Natural killer cell (primary cell): ENCODE data around the gene ZNF213. TPM values are rescaled to one million over a fixed set of nuclear protein-coding genes. Genes with fewer than 3 reads are reported as not detected.
A peak's percentile ranks its signal among the peaks of the same experiment; 100 is the strongest.

Source experiments
- ATAC-seq, 3 donors: fragments of 150-1000 bp in 2 of 3; fragments of 200-7000 bp in 1 of 3; cut with Tn5 transposase; 1 replicate in 1 of 3; 2 replicates in 2 of 3; pipeline ENCODE4 v1.10.0; 2021; ENCODE audit warnings: mild to moderate bottlenecking in 2 of 3, moderate library complexity in 2 of 3
- DNase-seq, 2 donors: peaks; one replicate each; pipeline versions ENCODE4 v3.0.0 to v3.0.0-alpha.2; 2013 to 2021; ENCODE audit warnings: mixed read lengths in 1 of 2
- H3K27ac ChIP-seq: one replicate; pipeline ENCODE4 v1.5.1; 2013; ENCODE audit warnings: mild to moderate bottlenecking, low read length
- H3K27me3 ChIP-seq: one replicate; pipeline ENCODE4 v1.6.1; 2013; ENCODE audit warnings: low read length; ENCODE audit not compliant: control insufficient read depth, insufficient read depth
- H3K36me3 ChIP-seq: one replicate; pipeline ENCODE4 v1.6.1; 2013; ENCODE audit warnings: low read length; ENCODE audit not compliant: control insufficient read depth, insufficient read depth
- H3K4me1 ChIP-seq: one replicate; pipeline ENCODE4 v1.6.1; 2013; ENCODE audit warnings: low read length; ENCODE audit not compliant: control insufficient read depth, insufficient read depth
- H3K4me3 ChIP-seq: one replicate; pipeline ENCODE4 v1.5.1; 2013; ENCODE audit warnings: low read length
- H3K9me3 ChIP-seq: one replicate; pipeline ENCODE4 v1.6.1; 2013; ENCODE audit warnings: low read length; ENCODE audit not compliant: control insufficient read depth, insufficient read depth
- H3K27ac Mint-ChIP-seq, 2 donors: one replicate each; pipeline ENCODE4 v1.8.0; 2022; ENCODE audit warnings: mild to moderate bottlenecking in 2 of 2, mixed read lengths in 2 of 2, moderate library complexity in 1 of 2
- H3K27me3 Mint-ChIP-seq, 2 donors: one replicate each; pipeline ENCODE4 v1.8.0; 2022; ENCODE audit warnings: low read depth in 2 of 2, mixed read lengths in 2 of 2
- H3K36me3 Mint-ChIP-seq: one replicate; pipeline ENCODE4 v1.8.0; 2022; ENCODE audit warnings: mixed read lengths
- H3K4me1 Mint-ChIP-seq, 2 donors: one replicate each; pipeline ENCODE4 v1.8.0; 2022; ENCODE audit warnings: mixed read lengths in 2 of 2
- H3K4me3 Mint-ChIP-seq: one replicate; pipeline ENCODE4 v1.8.0; 2022; ENCODE audit warnings: mild to moderate bottlenecking, moderate library complexity, mixed read lengths
- H3K9me3 Mint-ChIP-seq, 2 donors: one replicate each; pipeline ENCODE4 v1.8.0; 2022; ENCODE audit warnings: mixed read lengths in 2 of 2
- WGBS: methylation state at CpG from one replicate; pipeline ENCODE4 v1.1.7; 2013; ENCODE audit warnings: missing lambda C conversion rate; ENCODE audit not compliant: insufficient coverage; 5-methylcytosine and 5-hydroxymethylcytosine counted together
- intact Hi-C: fragments of 100-400 bp; cut with micrococcal nuclease; formaldehyde crosslinking; loops from one replicate; pipeline ENCODE4 v1.14.2; 2022
- total RNA-seq, 4 donors: library from RNA; stranded (reverse); fragments of 120-200 nt in 1 of 4; gene quantifications; one replicate each; pipeline versions ENCODE4 v1.2.3 to v1.2.4, GENCODE V29; 2013 to 2022
- TF ChIP-seq, protein P1 (sequence below): fragments of 200-600 bp; IDR thresholded peaks from one replicate; pipeline ENCODE4 v1.8.0; 2022; ENCODE audit warnings: antibody characterized with exemption

Gene ZNF213
- total RNA-seq, 3 donors from 2014 or later (not counting 1 experiment from before 2014, with no cell fraction given): 4.8 to 6.8 (median 5.1) TPM

DNA sequence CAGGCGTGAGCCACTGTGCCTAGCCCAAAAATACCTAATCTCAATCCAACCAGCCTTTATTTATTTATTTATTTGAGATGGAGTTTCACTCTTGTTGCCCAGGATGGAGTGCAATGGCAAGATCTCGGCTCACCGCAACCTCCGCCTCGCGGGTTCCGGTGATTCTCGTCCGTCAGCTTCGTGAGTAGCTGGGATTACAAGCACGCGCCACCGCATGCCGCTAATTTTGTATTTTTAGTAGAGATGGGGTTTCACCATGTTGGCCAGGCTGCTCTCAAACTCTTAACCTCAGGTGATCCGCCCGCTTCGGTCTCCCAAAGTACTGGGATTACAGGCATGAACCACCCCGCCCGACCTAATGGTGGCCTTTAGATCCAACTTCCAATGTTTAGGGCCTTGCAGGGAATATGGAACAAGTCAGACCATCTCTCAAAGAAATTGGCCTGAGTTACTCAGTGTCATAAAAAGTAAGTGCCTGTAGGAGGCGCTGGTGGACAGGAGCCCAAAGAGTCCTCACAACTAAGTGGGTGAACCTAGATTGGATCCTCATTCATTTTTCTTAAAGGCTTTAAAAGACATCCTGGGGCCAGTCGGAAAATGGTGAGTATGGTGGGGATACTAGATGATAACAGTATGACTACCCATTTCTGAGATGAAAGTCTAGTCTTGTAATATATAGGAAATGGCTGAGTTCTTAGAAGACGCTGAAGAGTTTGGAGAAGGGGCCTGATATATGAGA lies 40.4 kb upstream of the ZNF213 start:
- Histone ChIP-seq H3K27ac (no peak overlapping the region), H3K4me3 (no peak overlapping the region), H3K4me1 (peaks cover 24% of the 10 kb centered on the region), H3K27me3 (no peaks in the 10 kb centered on the region), H3K9me3 (no peaks in the 10 kb centered on the region), H3K36me3 (no peaks in the 10 kb centered on the region)
- Mint-ChIP-seq H3K9me3 (no peaks in the 10 kb centered on the region), H3K4me1 (peaks cover 11 to 24% of the 10 kb centered on the region in 2 donors), H3K27me3 (no peaks in the 10 kb centered on the region), H3K36me3 (no peaks in the 10 kb centered on the region), H3K27ac (peak overlapping the region; percentile 53 to 63), H3K4me3 (peak overlapping the region; percentile 21)
- peak; percentile 44 to 62 (median 44) for ATAC-seq
- TF ChIP-seq, protein P1, sequence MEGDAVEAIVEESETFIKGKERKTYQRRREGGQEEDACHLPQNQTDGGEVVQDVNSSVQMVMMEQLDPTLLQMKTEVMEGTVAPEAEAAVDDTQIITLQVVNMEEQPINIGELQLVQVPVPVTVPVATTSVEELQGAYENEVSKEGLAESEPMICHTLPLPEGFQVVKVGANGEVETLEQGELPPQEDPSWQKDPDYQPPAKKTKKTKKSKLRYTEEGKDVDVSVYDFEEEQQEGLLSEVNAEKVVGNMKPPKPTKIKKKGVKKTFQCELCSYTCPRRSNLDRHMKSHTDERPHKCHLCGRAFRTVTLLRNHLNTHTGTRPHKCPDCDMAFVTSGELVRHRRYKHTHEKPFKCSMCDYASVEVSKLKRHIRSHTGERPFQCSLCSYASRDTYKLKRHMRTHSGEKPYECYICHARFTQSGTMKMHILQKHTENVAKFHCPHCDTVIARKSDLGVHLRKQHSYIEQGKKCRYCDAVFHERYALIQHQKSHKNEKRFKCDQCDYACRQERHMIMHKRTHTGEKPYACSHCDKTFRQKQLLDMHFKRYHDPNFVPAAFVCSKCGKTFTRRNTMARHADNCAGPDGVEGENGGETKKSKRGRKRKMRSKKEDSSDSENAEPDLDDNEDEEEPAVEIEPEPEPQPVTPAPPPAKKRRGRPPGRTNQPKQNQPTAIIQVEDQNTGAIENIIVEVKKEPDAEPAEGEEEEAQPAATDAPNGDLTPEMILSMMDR: peak; percentile 63
- peak in 1 of 2 donors; percentile 84 for DNase-seq
- WGBS: 92% methylated on average over 21 of the region's 22 CpGs
- intact Hi-C loops: loop anchor here (2.0 to 5.0 kb wide), 2 partner anchors 37 to 72 kb away; no protein-coding TSS in a partner anchor

DNA sequence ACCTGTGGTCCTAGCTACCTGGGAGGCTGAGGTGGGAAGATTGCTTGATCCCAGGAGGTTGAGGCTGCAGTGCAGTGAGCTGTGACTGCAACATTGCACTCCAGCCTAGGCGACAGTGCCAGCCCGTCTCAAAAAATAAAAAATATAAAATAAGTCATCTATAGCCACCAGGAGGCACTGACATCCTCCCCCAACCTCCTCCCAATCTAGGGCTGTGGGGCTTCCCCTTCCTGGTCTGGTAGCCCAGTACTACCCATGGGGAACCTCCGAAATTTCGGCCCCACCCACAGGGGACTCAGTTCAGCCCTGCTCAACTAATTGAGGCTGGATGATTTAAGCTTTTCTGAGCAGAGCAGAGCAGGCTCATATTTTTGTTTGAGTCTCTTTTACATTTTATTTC lies 39.0 kb upstream of the ZNF213 start:
- H3K4me3 Mint-ChIP-seq: peak overlapping the region; percentile 6
- H3K27me3 Mint-ChIP-seq: no peaks in the 10 kb centered on the region
- peak overlapping the region; percentile 43 to 65 for H3K27ac Mint-ChIP-seq
- H3K36me3 Mint-ChIP-seq: no peaks in the 10 kb centered on the region
- no peaks in the 10 kb centered on the region for H3K9me3 Mint-ChIP-seq
- Histone ChIP-seq H3K4me3 (no peak overlapping the region), H3K36me3 (no peaks in the 10 kb centered on the region), H3K27ac (peak overlapping the region; percentile 61), H3K4me1 (peaks cover 38% of the 10 kb centered on the region), H3K9me3 (no peaks in the 10 kb centered on the region), H3K27me3 (no peaks in the 10 kb centered on the region)
- TF ChIP-seq, protein P1: peak; percentile 42
- DNase-seq (peak; percentile 40 to 86), ATAC-seq (peak; percentile 73 to 80 (median 75))
- H3K4me1 Mint-ChIP-seq: peaks cover 15 to 34% of the 10 kb centered on the region in 2 donors
- 2% methylated on average over 4 of the region's 4 CpGs for WGBS
- intact Hi-C loops: loop anchor here (1.0 to 5.0 kb wide), 3 partner anchors 33 to 71 kb away; no protein-coding TSS in a partner anchor

DNA sequence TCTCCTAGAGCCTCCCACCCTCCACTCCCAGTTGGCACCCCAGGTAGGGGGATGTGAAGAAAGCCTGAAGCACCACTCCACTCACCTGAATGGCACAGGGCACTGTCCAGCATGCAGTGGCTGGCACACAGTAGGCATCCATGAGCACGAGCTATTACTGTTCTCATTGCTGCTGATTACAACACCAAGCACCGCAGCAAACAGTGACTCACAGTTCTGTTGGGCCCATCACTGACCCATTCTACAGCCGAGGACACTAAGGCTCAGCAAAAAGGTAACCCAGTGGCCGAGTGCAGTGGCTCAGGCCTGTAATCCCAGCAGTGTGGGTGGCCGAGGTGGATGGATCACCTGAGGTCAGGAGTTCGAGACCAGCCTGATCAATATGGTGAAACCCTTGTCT lies 38.5 kb upstream of the ZNF213 start:
- ATAC-seq: no peak
- Mint-ChIP-seq H3K36me3 (no peaks in the 10 kb centered on the region), H3K27ac (peak overlapping the region; percentile 43 to 65), H3K27me3 (no peaks in the 10 kb centered on the region), H3K9me3 (no peaks in the 10 kb centered on the region), H3K4me3 (no peak overlapping the region), H3K4me1 (peaks cover 20 to 39% of the 10 kb centered on the region in 2 donors)
- peaks cover 43% of the 10 kb centered on the region for H3K4me1 ChIP-seq
- no peaks in the 10 kb centered on the region for H3K36me3 ChIP-seq
- H3K4me3 ChIP-seq: no peak overlapping the region
- intact Hi-C loops: loop anchor here (1.0 to 5.0 kb wide), 2 partner anchors 33 to 39 kb away; no protein-coding TSS in a partner anchor
- TF ChIP-seq, protein P1: no peak
- 94% methylated on average over 6 of the region's 6 CpGs for WGBS
- H3K9me3 ChIP-seq: no peaks in the 10 kb centered on the region
- peak overlapping the region; percentile 61 for H3K27ac ChIP-seq
- DNase-seq: no peak
- no peaks in the 10 kb centered on the region for H3K27me3 ChIP-seq
